ENCODE measurements around the gene EIF2D.

- TF ChIP-seq CTCF (IDR thresholded peaks at IDR 0.05): no peak
- no peak for TF ChIP-seq POLR2AphosphoS5 (IDR thresholded peaks at IDR 0.05)
- no peak for TF ChIP-seq POLR2A (IDR thresholded peaks at IDR 0.05)
Measured at GRCh38 chr1:206647224-206647623, 35.0 kb upstream of the EIF2D start.
